IPS-20b (cell line): ENCODE measurements around the gene TNRC6C.

Experiments
- H3K27ac ChIP-seq: one replicate; pipeline ENCODE4 v1.5.1; 2013; ENCODE audit warnings: low read length
- H3K27me3 ChIP-seq: 2 replicates; pipeline ENCODE4 v1.6.1; 2013; ENCODE audit warnings: mild to moderate bottlenecking, low read length, inconsistent platforms; ENCODE audit not compliant: insufficient read depth
- H3K36me3 ChIP-seq: 2 replicates; pipeline ENCODE4 v1.6.1; 2013; ENCODE audit warnings: low read depth, mild to moderate bottlenecking, inconsistent platforms, low read length, moderate library complexity; ENCODE audit not compliant: insufficient read depth
- H3K4me1 ChIP-seq: 2 replicates; pipeline ENCODE4 v1.6.1; 2013; ENCODE audit warnings: mild to moderate bottlenecking, control low read depth, inconsistent platforms, low read length, moderate library complexity; ENCODE audit not compliant: insufficient read depth
- H3K4me3 ChIP-seq: 2 replicates; pipeline ENCODE4 v1.5.1; 2013; ENCODE audit warnings: mild to moderate bottlenecking, low read length, inconsistent platforms
- H3K9ac ChIP-seq: 2 replicates; pipeline ENCODE4 v1.6.1; 2013; ENCODE audit warnings: low read depth, mild to moderate bottlenecking, inconsistent platforms, low read length, moderate library complexity
- H3K9me3 ChIP-seq: 2 replicates; pipeline ENCODE4 v1.6.1; 2013; ENCODE audit warnings: mild to moderate bottlenecking, low read depth, low read length, inconsistent platforms; ENCODE audit not compliant: insufficient read depth

TNRC6C gene

DNA sequence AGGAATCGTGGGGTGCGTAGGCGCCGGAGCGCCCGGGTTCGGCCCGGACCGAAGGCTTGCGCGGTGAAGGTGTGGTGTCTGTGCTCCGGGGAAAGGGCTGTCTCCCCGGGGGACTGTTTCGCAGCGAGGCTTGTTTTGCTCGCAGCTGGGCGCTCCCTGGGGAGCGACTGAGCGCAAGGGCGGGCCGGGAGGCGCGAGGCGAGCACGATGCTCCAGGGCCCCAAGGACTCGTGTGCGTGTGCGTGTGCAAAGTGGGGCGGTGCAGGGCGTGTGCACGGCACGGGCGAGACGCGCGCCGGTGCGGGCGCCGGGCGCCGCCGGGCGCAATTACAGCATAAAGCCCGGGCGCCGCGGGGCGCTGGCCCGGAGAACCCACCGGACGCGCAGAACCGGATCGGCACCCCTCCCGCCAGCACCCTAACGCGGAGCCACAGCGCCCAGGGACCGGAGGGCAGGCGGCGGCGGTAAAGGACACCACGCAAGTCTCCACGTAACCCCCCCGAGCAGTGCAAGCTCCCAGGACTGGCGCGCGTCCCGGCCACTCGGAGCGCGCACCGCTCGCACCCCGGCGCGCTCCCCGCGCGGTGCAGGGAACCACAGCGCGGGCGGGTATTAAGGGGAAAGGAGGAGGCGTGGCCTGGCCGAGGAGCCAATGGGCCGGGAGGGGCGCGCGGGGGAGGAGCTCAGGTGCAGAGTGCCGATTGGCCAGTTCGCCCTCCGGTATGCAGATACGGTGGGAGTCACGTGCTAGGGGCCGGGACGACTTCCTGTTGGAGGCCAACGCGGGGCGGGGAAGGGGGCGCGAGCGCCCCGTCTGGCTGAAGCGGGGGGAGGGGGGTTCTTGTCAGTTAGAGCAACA is at the start of gene TNRC6C:
Gene TNRC6C, plus strand, starts transcription at position 847 of the 859 bp plus-strand sequence. CDS start 45,504 bp downstream, outside the sequence.
- peaks cover 20% of the 10 kb centered on the region; the same call in 1 of the 2 replicates for H3K4me1 ChIP-seq
- H3K9me3 ChIP-seq = no peaks in the 10 kb centered on the region
- peaks cover 60% of the 10 kb centered on the region for H3K27me3 ChIP-seq
- peak within 1 kb of the TSS; percentile 82; the same call in 1 of the 2 replicates for H3K9ac ChIP-seq
- peak within 1 kb of the TSS; percentile 89 for H3K4me3 ChIP-seq
- no peaks in the 10 kb centered on the region for H3K36me3 ChIP-seq
- no peak within 1 kb of the TSS for H3K27ac ChIP-seq

- H3K4me3 ChIP-seq = no peak overlapping the region
- no peak overlapping the region for H3K9ac ChIP-seq
- no peaks in the 10 kb centered on the region for H3K36me3 ChIP-seq
- H3K27ac ChIP-seq = no peak overlapping the region
- no peaks in the 10 kb centered on the region for H3K27me3 ChIP-seq
- no peaks in the 10 kb centered on the region; the same call in 1 of the 2 replicates for H3K4me1 ChIP-seq
- H3K9me3 ChIP-seq = no peaks in the 10 kb centered on the region
Observed at GRCh38 chr17:77909236-77909635, 49.3 kb upstream of the TNRC6C start.

- H3K4me3 ChIP-seq = no peak overlapping the region
- no peaks in the 10 kb centered on the region for H3K27me3 ChIP-seq
- peaks cover 4% of the 10 kb centered on the region; the same call in 1 of the 2 replicates for H3K4me1 ChIP-seq
- H3K36me3 ChIP-seq = no peaks in the 10 kb centered on the region
- H3K9me3 ChIP-seq = no peaks in the 10 kb centered on the region
- no peak overlapping the region for H3K9ac ChIP-seq
- H3K27ac ChIP-seq = no peak overlapping the region
Observed at GRCh38 chr17:77909816-77910215, 48.7 kb upstream of the TNRC6C start.

DNA sequence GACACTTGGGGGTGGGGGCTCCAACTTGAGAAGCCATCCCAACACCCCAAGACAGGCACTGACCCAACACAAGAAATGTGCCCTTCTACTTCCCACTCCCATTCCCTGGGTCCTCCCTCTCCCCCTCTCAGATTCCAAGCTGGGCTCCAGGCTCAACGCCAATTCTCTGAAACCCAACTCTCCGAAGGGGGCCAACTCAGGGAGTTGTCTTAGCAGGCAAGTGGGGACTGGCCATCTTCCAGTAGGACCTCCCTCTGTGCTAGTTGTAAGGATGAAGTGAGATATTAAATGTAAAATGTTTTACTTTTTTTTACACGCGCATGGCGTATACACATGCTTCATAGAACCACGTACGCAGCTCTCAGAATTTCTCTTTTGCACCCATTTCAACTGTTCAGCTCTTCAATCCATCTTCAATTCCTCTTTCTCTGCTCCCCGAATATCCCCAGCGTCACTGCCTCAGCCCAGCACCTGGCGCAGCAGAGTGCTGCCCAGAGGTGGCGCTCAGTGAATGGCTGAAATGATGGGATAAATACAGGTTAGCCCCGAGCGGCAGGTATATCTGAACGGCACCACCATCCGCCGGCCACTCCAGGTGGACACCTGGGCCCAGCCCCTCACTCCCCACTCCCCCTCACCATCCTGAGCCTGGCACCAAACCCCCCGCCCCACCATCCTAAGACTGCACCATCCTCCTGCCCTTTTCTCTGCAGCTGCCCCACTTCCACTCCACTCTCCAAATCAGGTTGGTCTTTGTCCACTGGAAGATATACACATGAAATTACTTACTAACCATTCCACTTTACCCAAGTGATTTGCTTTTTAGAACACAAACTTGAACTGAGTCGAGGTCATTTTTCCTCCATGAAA is 43.9 kb upstream of the TNRC6C start:
- Histone ChIP-seq H3K27me3 (no peaks in the 10 kb centered on the region), H3K4me1 (peaks cover 4% of the 10 kb centered on the region; the same call in 1 of the 2 replicates), H3K36me3 (no peaks in the 10 kb centered on the region), H3K9ac (no peak overlapping the region), H3K27ac (no peak overlapping the region), H3K4me3 (no peak overlapping the region), H3K9me3 (no peaks in the 10 kb centered on the region)

DNA sequence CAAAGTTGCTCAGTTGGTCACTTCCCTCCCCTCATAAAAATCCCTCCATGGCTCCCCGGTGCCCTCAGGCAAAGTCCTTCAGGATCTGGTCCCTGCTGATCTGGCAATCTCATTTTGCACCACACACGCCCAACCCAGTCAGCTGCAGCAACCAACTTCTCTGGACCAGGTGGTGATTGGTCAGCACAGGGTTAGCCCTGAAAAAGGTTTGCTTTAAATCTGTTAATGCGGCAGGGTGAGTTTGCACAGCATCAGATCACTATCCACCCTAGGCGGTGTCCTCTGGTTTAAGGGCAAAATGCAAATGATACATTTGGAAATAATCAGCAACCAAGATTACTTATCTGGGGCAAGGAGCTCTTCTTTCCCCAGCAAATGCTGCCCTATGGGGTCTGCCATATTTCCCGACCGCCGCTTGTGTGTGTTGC is 42.9 kb upstream of the TNRC6C start:
- no peak overlapping the region for H3K4me3 ChIP-seq
- H3K9ac ChIP-seq = no peak overlapping the region
- no peaks in the 10 kb centered on the region for H3K9me3 ChIP-seq
- no peaks in the 10 kb centered on the region for H3K27me3 ChIP-seq
- H3K4me1 ChIP-seq = peaks cover 4% of the 10 kb centered on the region; the same call in 1 of the 2 replicates
- H3K27ac ChIP-seq = no peak overlapping the region
- H3K36me3 ChIP-seq = no peaks in the 10 kb centered on the region

GRCh38 chr17:77916264-77916663 is 42.2 kb upstream of the TNRC6C start:
- no peak overlapping the region for H3K4me3 ChIP-seq

DNA sequence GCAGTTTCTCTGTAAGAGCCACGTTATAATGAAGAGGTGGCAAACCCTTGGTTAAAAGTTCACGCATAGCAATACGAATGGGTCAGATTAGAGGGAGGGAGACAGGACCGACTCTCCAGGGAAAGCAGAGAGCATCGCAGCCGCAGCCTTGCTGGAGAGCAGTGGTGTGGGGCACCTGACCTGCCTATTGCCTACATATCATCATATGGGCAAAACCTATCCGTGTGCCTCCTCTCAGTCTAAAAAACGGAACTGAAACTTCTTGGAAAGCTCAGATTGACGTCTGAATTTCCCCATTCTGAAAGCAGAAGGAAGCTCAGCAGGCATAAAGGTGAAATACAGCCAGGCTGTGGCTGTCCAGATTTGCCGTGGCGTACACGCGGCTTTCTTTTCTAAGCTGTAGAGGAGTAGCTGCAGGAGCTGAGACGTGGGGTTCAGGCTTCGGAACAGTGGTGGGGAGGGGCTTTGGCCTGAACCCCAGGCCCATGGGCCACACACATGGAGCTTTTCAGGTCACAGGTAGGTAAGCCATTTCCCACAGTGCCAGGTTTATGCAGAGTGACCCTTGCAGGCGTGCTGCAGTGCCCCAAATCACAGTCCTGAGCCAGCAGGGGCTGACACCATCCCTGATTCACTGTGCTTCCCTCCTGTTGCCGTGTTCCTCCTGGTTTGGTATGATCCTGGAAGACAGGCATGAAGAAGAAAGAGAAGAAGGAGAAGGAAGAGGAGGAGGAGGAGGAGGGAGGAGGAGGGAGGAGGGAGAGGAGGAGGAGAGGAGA is 41.6 kb upstream of the TNRC6C start:
- H3K27ac ChIP-seq = no peak overlapping the region
- peaks cover 4% of the 10 kb centered on the region; the same call in 1 of the 2 replicates for H3K4me1 ChIP-seq
- H3K36me3 ChIP-seq = no peaks in the 10 kb centered on the region
- no peak overlapping the region for H3K9ac ChIP-seq
- no peaks in the 10 kb centered on the region for H3K27me3 ChIP-seq
- H3K4me3 ChIP-seq = no peak overlapping the region
- H3K9me3 ChIP-seq = no peaks in the 10 kb centered on the region

More at GRCh38 chr17:77916264-77916663, 42.2 kb upstream of the TNRC6C start:
- Histone ChIP-seq H3K27ac (no peak overlapping the region), H3K36me3 (no peaks in the 10 kb centered on the region), H3K9ac (no peak overlapping the region), H3K9me3 (no peaks in the 10 kb centered on the region), H3K27me3 (no peaks in the 10 kb centered on the region), H3K4me1 (peaks cover 4% of the 10 kb centered on the region; the same call in 1 of the 2 replicates)

- H3K9ac ChIP-seq = no peak overlapping the region
Observed at GRCh38 chr17:77919276-77919675, 39.2 kb upstream of the TNRC6C start.

GRCh38 chr17:77923135-77923534 is 35.4 kb upstream of the TNRC6C start:
- Histone ChIP-seq H3K36me3 (no peaks in the 10 kb centered on the region), H3K4me3 (no peak overlapping the region), H3K27ac (no peak overlapping the region), H3K9me3 (no peaks in the 10 kb centered on the region), H3K9ac (0 out of 2 replicates have a peak overlapping the region, but pooled peaks have one; percentile 26), H3K4me1 (peaks cover 22% of the 10 kb centered on the region), H3K27me3 (0 out of 2 replicates have a peak, but pooled peaks cover 8% of the 10 kb centered on the region)

More at GRCh38 chr17:77919276-77919675, 39.2 kb upstream of the TNRC6C start:
- H3K9me3 ChIP-seq = no peaks in the 10 kb centered on the region
- no peaks in the 10 kb centered on the region for H3K27me3 ChIP-seq
- H3K4me3 ChIP-seq = no peak overlapping the region
- peaks cover 15% of the 10 kb centered on the region; the same call in 1 of the 2 replicates for H3K4me1 ChIP-seq
- H3K36me3 ChIP-seq = no peaks in the 10 kb centered on the region
- H3K27ac ChIP-seq = no peak overlapping the region

DNA sequence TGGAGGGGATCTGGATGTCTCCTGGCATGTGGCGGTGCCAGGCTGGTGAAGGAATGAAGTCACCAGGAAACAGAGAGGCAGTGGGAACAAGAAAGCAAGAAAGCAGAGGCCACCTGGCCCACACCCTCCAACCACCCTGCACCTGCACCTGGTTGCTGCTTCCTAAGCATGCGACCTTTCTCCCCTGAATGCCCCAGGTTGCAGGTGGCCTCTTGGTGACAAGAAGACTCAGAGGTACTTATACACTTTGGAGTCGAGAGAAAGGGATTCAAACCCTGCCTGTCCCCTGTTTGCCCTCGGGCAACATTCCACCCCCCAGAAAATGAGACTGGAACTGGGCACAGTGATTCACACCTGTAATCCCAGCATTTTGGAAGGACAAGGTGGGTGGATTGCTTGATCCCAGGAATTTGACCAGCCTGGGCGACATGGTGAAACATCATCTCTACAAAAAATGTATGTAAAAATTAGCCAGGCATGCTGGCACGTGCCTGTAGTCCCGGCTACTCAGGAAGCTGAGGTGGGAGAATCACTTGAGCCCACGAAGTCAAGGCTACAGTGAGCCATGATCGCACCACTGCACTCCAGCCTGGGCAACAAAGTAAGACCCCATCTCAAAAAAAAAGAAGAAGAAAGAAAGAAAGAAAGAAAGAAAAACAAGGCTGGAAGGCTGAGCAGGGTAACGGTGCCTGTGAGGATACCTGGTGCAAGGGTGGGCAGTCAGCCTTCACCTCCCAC is 34.6 kb upstream of the TNRC6C start:
- no peaks in the 10 kb centered on the region for H3K36me3 ChIP-seq
- no peak overlapping the region for H3K9ac ChIP-seq
- no peaks in the 10 kb centered on the region for H3K9me3 ChIP-seq
- H3K4me1 ChIP-seq = peaks cover 24% of the 10 kb centered on the region
- 0 out of 2 replicates have a peak, but pooled peaks cover 8% of the 10 kb centered on the region for H3K27me3 ChIP-seq
- H3K27ac ChIP-seq = no peak overlapping the region
- no peak overlapping the region for H3K4me3 ChIP-seq
